AG09319 (cell line): ENCODE data around the gene UBL7.
A peak's percentile ranks its signal among the peaks of the same experiment; 100 is the strongest.

Source experiments
- DNase-seq: peaks from one replicate; pipeline ENCODE4 v3.0.0-alpha.2; 2010; ENCODE audit warnings: low read depth; ENCODE audit errors: extremely low read depth
- CTCF ChIP-seq: IDR thresholded peaks from 2 replicates; pipeline ENCODE4 v1.5.1; 2011; ENCODE audit warnings: low read depth, mild to moderate bottlenecking, inconsistent platforms, low read length, moderate library complexity

Gene UBL7

GRCh38 chr15:74408815-74409214 is 52.1 kb downstream of the UBL7 start:
- TF ChIP-seq CTCF = no peak
- DNase-seq = no peak

- DNase-seq = no peak
- no peak for TF ChIP-seq CTCF
Observed at GRCh38 chr15:74408385-74408784, 52.6 kb downstream of the UBL7 start.

GRCh38 chr15:74406992-74407705 is 53.8 kb downstream of the UBL7 start:
- DNase-seq = peak; percentile 64
- no peak; the same call in 1 of the 2 replicates for TF ChIP-seq CTCF

- no peak for TF ChIP-seq CTCF
- DNase-seq = no peak
Observed at GRCh38 chr15:74406517-74406916, 54.4 kb downstream of the UBL7 start.

- DNase-seq = no peak
- no peak for TF ChIP-seq CTCF
Observed at GRCh38 chr15:74405823-74406222, 55.1 kb downstream of the UBL7 start.

- TF ChIP-seq CTCF = no peak
Observed at GRCh38 chr15:74403991-74404563, 56.9 kb downstream of the UBL7 start.

GRCh38 chr15:74403588-74403919 is 57.4 kb downstream of the UBL7 start:
- no peak for TF ChIP-seq CTCF
- no peak for DNase-seq

More at GRCh38 chr15:74403991-74404563, 56.9 kb downstream of the UBL7 start:
- no peak for DNase-seq
